WTC11 (cell line): ENCODE data around the gene ZNF487. TPM values are rescaled to one million over a fixed set of nuclear protein-coding genes. Genes with fewer than 3 reads are reported as not detected.

Source experiments
- ARID4B ChIP-seq: sonication (generic); formaldehyde crosslinking; IDR thresholded peaks from 2 replicates; pipeline ENCODE4 v1.8.0; 2023; ENCODE audit warnings: missing genetic modification reagents, mild to moderate bottlenecking, borderline replicate concordance
- FOXJ3 ChIP-seq: sonication (generic); formaldehyde crosslinking; IDR thresholded peaks from 2 replicates; pipeline ENCODE4 v1.9.0; 2021; ENCODE audit warnings: missing genetic modification reagents, mild to moderate bottlenecking, borderline replicate concordance
- IRF1 ChIP-seq: sonication (generic); formaldehyde crosslinking; IDR thresholded peaks from 2 replicates; pipeline ENCODE4 v1.8.0; 2023; ENCODE audit warnings: missing genetic modification reagents
- JUN ChIP-seq: sonication (generic); formaldehyde crosslinking; IDR thresholded peaks from 2 replicates; pipeline ENCODE4 v1.8.0; 2023; ENCODE audit warnings: mild to moderate bottlenecking, missing genetic modification reagents
- MXD4 ChIP-seq: fragments of 250-450 bp; sonication (Bioruptor Pico); IDR thresholded peaks from 2 replicates; pipeline ENCODE4 v1.8.0; 2021; ENCODE audit warnings: mild to moderate bottlenecking, moderate library complexity, borderline replicate concordance
- NR3C1 ChIP-seq: sonication (generic); formaldehyde crosslinking; conservative IDR thresholded peaks from 2 replicates; pipeline ENCODE4 v1.8.1; 2023; ENCODE audit warnings: low read depth, mild to moderate bottlenecking, missing genetic modification reagents
- ZBTB43 ChIP-seq: sonication (generic); formaldehyde crosslinking; IDR thresholded peaks from 2 replicates; pipeline ENCODE4 v1.8.1; 2023; ENCODE audit warnings: mild to moderate bottlenecking, missing genetic modification reagents
- ZSCAN18 ChIP-seq: fragments of 250-450 bp; sonication (Bioruptor Pico); IDR thresholded peaks from 2 replicates; pipeline ENCODE4 v2.1.2; 2022; ENCODE audit warnings: mild to moderate bottlenecking, moderate library complexity
- total RNA-seq: library from RNA; stranded (reverse); gene quantifications from 3 replicates; pipeline ENCODE4 v1.2.3, GENCODE V29; 2021
- TF ChIP-seq, protein P1 (sequence below): sonication (generic); formaldehyde crosslinking; IDR thresholded peaks from 2 replicates; pipeline ENCODE4 v1.8.0; 2023; ENCODE audit warnings: mild to moderate bottlenecking, missing genetic modification reagents
- TF ChIP-seq, protein P2 (sequence below): sonication (generic); formaldehyde crosslinking; IDR thresholded peaks from 2 replicates; pipeline ENCODE4 v1.8.1; 2022; ENCODE audit warnings: missing genetic modification reagents, borderline replicate concordance
- TF ChIP-seq, protein P3 (sequence below): sonication (generic); formaldehyde crosslinking; conservative IDR thresholded peaks from 2 replicates; pipeline ENCODE4 v1.8.1; 2022; ENCODE audit warnings: mild to moderate bottlenecking, missing genetic modification reagents

Gene ZNF487
- total RNA-seq, 1 experiment from 2014 or later = 2.3 TPM

GRCh38 chr10:43420369-43421200, 16.3 kb upstream of the ZNF487 start (continued):
- TF ChIP-seq ARID4B (CRISPR knock-in tag) = no peak
- no peak for TF ChIP-seq JUN (CRISPR knock-in tag)
- no peak for TF ChIP-seq ZSCAN18
- peak; percentile 67; the same call in 1 of the 2 replicates for TF ChIP-seq IRF1
- no peak for TF ChIP-seq FOXJ3 (CRISPR knock-in tag)
- no peak for TF ChIP-seq NR3C1 (CRISPR knock-in tag)
- TF ChIP-seq, protein P1, sequence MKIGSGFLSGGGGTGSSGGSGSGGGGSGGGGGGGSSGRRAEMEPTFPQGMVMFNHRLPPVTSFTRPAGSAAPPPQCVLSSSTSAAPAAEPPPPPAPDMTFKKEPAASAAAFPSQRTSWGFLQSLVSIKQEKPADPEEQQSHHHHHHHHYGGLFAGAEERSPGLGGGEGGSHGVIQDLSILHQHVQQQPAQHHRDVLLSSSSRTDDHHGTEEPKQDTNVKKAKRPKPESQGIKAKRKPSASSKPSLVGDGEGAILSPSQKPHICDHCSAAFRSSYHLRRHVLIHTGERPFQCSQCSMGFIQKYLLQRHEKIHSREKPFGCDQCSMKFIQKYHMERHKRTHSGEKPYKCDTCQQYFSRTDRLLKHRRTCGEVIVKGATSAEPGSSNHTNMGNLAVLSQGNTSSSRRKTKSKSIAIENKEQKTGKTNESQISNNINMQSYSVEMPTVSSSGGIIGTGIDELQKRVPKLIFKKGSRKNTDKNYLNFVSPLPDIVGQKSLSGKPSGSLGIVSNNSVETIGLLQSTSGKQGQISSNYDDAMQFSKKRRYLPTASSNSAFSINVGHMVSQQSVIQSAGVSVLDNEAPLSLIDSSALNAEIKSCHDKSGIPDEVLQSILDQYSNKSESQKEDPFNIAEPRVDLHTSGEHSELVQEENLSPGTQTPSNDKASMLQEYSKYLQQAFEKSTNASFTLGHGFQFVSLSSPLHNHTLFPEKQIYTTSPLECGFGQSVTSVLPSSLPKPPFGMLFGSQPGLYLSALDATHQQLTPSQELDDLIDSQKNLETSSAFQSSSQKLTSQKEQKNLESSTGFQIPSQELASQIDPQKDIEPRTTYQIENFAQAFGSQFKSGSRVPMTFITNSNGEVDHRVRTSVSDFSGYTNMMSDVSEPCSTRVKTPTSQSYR (CRISPR knock-in tag) = peak; percentile 44; the same call in 1 of the 2 replicates
- TF ChIP-seq MXD4 (CRISPR knock-in tag) = no peak
- TF ChIP-seq, protein P2, sequence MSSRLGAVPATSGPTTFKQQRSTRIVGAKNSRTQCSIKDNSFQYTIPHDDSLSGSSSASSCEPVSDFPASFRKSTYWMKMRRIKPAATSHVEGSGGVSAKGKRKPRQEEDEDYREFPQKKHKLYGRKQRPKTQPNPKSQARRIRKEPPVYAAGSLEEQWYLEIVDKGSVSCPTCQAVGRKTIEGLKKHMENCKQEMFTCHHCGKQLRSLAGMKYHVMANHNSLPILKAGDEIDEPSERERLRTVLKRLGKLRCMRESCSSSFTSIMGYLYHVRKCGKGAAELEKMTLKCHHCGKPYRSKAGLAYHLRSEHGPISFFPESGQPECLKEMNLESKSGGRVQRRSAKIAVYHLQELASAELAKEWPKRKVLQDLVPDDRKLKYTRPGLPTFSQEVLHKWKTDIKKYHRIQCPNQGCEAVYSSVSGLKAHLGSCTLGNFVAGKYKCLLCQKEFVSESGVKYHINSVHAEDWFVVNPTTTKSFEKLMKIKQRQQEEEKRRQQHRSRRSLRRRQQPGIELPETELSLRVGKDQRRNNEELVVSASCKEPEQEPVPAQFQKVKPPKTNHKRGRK (CRISPR knock-in tag) = no peak
- no peak; the same call in 1 of the 2 replicates for TF ChIP-seq ZBTB43 (CRISPR knock-in tag)
- TF ChIP-seq, protein P3, sequence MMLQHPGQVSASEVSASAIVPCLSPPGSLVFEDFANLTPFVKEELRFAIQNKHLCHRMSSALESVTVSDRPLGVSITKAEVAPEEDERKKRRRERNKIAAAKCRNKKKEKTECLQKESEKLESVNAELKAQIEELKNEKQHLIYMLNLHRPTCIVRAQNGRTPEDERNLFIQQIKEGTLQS (CRISPR knock-in tag) = no peak
